Measurements from ENCODE around the gene CXXC5.

GRCh38 chr5:139651043-139651834 lies 3.1 kb downstream of the CXXC5 start:
- TF ChIP-seq CTCF (IDR thresholded peaks at IDR 0.05): no peak
- TF ChIP-seq POLR2AphosphoS5 (IDR thresholded peaks at IDR 0.05; ENCODE audit: insufficient read depth in 1 of 2, low read depth in 1 of 2): peak in 1 of 2 donors; percentile 78
- peak in 1 of 2 donors; percentile 23 for TF ChIP-seq POLR2A (IDR thresholded peaks at IDR 0.05)
